RPMI8226 (cell line): Measurements from ENCODE around the gene REPS2.
A peak's percentile ranks its signal among the peaks of the same experiment; 100 is the strongest.
"Not testable (repeated sequence)": the region's sequence is repeated elsewhere in the genome, so short reads cannot be mapped to it uniquely, and the experiment has no call there.

ENCODE experiments used
- DNase-seq: peaks from one replicate; pipeline ENCODE4 v3.0.0-alpha.2; 2015

The REPS2 gene

DNA sequence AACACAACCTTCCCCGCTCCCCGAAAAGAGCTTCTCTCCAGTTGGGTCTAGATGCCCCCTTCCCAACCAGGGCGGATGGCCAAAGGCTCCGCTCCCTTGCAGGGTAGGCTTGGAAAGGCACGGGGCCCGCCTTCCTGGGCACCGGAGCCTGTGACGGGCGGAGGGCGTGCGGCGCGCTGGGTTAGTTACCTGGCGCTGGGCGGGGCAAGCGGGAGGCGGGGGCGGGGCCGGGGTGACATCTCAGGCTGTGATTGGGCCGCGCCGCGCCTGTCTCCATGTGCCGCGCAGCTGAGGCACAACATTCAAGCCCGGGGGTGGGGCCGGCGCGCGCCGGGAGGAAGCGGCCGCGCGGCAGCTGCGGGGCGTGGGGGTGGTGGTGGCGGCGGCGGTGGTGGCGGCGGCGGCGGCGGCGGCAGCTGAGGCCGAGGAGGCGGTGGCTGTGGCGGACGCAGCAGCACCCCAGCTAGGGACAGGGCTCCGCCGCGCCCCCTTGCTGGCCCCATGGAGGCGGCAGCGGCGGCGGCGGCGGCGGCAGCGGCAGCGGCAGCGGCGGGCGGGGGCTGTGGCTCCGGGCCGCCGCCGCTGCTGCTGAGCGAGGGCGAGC lies at the start of gene REPS2:
Gene REPS2, plus strand, starts transcription at position 298 of the 604 bp plus-strand sequence. Its CDS starts 204 bp downstream, at position 502.
- DNase-seq, result peak; percentile 95

DNA sequence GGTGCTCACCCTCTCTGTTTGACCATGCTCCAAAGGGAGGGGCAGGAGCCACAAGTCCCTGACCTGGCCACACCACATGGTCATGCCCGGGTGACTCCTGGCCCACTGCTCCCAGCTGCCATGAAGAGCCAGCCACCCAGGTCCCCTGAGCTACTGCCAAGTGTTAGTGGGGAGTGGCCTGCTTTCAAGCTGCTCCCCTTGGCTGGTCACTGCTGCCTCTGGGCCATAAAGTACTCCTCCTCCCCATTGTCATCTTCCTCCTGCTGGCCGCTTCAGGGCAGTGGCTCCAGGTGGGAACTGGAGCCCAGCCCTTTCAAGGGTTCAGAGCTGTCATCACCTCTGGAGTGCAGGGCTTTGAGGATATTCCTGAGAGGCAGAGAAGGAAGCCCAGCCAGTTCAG lies 49.0 kb upstream of the REPS2 start:
- DNase-seq, result peak; percentile 60

DNA sequence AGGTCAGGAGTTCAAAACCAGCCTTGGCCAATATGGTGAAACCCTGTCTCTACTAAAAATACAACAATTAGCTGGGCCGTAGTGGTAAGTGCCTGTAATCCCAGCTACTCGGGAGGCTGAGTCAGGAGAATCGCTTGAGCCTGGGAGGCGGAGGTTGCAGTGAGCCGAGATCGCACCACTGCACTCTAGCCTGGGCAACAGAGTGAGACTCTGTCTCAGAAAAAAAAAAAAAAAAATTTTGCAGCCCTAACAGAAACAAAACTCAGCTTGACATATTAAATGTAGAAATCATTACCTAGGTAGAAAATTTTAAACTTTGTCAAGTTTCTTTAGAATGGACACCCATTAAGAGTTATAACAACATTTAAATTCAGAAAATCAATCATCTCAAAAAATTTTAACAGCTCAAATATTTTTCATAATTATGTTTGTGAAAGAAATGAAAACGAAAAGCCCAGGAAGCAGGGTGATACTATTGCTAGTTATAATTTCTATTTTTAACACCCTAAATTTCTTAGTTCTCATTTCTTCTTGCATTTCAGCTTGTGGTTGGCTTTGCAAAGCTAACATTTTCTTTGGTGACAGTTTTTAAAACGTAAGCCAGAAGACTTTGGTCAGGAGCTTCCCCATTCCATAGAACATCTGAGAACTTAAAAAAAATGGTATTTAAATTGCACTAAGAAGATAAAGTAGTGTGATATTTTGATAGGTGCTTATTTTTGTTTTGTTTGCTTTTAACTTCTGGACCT lies 43.0 kb upstream of the REPS2 start:
- peak; percentile 63 for DNase-seq

DNA sequence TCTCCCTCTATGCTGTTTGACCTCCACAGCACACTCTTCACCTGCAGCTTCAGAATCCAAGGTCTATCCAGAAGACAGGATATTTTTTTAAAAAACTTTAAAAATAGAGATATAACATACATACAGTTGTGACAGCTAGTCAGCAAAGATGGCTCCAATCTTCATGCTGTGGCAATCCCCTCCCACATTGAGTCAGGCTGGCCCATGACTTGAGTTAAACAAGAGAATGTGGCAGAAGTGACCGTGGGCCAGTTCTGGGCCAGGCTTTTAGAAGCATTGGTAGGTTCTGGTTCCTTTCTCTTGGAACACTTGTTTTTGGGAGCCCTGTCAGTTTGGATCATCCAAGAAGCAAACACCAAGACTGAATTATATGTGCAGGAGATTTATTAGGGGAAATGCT lies 36.1 kb upstream of the REPS2 start:
- DNase-seq, result no peak

DNA sequence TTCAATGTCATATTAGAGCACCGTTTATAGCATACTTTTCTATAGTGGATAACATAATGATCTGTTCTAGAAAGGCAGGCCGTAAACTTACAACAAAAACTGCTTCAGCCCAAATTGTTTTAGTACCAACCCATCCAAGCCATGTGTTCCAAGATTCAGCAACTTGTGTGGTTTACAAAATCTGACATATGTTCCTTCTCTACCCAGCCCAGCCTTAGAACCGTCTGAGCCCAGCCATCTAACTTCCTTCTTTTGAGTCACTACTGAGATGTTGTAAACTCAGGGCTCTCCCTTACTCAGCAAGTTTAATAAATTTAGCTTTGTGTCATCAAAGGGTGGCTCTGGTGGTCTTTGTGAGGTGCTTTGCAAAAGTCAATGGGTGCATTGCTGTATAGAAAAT lies 32.4 kb upstream of the REPS2 start:
- DNase-seq, result peak; percentile 57

DNA sequence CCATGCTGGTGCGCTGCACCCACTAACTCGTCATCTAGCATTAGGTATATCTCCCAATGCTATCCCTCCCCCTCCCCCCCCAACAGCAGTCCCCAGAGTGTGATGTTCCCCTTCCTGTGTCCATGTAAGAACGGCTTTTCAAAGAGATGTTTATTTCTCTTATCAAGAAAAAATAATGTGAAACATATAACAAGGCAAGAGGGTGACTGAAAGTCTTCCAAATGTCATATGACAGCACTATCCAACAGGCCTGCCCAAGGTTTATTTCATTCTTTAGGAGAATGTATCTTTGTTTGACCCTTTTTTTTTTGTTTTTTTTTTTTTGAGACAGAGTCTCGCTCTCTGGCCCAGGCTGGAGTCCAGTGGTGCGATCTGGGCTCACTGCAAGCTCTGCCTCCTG lies 29.9 kb upstream of the REPS2 start:
- no peak for DNase-seq

DNA sequence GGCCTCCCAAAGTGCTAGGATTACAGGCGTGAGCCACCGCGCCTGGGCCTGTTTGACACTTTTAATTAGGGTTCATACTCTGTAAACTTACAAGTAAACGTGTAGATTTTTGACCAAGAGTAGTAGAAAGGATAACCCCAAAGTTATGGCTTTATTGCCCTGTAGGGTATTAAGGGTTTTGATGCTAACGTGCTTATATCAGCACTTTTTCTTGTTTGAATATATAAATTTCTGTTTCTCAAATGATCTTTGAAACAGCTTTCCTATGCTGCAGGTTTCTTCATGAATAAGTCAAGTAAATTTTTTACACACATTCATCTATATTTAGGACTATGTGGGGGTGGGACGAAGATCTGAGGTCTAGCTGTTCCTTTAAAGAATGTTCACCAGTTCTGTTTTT lies 29.3 kb upstream of the REPS2 start:
- no peak for DNase-seq

DNA sequence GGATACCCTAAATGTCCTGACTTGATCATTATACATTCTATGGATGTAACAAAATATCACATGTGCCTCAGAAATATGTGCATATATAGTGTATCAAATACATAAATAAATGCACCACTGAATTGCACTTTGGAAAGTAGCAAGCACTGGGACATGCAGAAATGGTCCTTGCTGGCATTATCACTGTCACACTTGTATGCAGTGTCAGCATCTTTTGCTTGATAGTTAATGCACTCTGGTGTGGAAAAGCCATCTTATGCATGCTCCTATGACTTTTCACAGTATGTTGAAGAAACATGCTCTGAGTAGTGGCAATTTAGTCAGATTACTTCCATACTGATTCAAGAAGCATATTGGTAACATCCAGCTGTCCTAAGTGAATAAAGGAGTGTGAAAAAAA lies 27.5 kb upstream of the REPS2 start:
- DNase-seq, result peak; percentile 20

DNA sequence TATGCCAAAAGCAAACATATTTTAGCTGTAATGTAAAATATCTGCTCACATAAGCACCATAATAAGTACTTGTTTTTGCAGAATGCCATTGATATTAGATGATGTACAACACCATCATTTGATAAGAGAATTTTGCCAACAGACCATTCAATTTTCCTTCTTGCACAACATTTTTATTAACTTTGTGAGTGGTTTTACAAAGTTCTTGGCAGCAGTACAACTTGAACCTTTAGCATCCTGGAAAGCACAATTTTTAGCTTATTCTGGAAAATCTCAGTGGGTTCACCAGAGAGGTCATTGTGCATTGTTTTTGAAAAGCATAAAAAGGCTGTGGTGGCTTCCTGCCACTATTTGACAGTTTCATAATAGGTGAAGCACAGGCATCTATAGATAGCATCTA lies 26.4 kb upstream of the REPS2 start:
- DNase-seq, result peak; percentile 73

DNA sequence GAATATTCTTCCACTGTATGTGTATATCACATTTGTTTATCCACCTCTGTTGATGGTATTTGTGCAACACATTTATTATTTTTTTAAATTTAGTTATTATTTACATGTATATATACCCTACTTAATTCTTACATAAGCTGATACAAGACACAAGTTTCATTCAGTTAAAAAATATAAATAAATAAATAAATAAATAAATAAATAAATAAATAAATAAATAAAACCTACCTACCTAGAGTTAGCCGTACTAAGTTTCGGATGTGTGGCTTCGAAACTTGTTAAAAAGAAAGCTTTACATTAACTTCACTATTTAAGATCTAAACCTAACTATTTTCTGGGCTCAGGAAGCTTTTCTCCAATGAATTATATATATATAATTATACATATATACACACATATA lies 23.3 kb upstream of the REPS2 start:
- no peak for DNase-seq

DNA sequence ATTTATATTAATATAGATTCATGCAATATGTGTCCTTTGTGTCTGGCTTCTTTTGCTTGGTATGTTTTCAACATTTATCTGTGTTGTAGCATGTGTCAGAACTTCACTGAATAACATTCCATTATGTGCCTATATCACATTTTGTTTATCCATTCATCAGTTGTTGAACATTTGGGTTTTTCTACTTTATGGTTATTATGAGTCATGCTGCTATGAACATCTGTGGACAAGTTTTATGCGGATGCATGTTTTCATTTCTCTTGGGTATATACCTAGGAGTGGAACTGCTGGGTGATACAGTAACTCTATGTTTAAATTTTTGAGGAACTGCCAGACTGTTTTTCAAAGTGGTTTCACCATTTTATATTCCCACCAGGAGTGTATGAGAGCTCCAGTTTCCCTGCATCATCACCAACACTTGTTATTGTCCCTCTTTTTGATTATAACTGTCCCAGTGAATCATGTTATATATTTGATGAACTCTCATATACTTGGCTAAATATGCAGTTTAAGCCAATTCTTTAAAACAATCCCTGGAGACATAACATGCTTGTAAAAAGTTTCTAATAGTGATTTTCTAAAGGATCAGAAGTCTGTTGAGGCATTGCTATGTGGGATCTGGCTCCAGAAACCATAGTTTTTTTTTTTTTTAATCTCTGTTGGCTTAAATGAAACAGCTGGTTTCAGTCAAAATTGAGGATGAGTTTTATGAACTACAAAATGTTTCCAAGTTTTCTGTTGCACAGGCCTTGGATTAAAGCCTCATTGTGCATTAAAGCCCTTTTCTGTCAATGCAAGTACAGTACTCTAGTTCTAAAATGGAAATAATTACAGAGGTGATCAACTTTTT lies 21.6 kb upstream of the REPS2 start:
- DNase-seq, result no peak

DNA sequence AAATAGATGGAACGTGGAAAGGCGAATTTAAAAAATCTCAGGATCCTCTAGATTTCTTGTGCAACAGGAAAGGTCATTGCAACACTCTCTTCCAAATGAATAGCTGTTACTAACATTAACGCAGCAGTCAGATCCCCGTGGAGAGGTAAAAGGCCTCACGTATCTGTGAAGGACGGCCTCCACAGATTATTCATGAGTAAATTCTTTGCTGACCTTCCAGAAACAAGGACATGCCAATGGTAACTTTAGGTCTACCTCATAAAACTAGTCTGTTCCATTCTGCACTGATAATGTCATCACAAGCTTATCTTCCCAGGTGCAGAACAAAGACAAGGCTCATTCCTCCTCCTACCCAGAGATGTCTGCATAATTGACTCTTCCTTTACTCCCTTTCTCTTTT lies 16.1 kb upstream of the REPS2 start:
- DNase-seq, result no peak

DNA sequence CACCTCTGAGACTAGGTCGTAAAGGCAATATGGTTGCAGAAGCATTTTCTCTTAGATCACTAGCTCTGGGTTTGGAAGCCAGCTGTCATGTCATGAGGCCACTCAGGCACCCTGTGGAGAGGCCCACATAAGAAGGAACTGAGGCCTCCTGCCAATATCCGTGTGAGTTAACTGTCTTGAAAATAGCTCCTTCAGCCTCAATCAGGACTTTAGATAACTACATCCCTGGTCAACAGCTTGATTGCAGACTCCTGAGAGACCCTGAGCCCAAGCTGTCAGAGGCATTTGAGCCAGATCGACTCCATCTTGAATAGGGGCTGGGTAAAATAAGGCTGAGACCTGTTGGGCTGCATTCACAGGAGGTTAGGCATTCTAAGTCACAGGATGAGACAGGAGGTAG lies 15.1 kb upstream of the REPS2 start:
- DNase-seq, result peak; percentile 25

DNA sequence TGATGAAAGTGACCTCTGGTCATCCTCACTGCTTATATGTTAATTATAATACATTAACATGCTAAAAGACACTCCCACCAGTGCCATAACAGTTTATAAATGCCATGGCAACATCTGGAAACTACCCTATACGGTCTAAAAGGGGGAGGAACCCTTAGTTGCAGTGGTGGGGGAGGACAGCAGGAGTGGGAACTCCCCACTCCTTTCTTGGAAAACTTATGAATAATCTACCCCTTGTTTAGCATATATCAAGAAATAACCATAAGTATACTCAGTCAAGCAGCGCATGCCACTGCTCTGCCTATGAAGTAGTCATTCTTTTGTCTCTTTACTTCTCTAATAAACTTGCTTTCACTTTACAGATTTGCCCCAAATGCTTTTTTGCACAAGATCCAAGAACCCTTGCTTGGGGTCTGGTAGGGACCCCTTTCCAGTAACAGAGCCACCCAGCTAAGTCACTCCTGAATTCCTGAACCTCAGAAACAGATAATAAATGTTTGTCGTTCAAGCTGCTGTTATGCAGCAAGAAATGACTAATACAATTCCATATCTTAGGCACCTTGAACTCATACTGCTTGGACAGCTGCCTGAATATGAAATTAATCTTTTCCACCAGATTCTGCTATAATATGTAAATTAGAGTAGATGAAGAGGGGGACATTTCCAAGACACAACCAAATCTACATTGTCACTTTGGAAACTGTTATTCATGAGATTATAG lies 14.4 kb upstream of the REPS2 start:
- no peak for DNase-seq

DNA sequence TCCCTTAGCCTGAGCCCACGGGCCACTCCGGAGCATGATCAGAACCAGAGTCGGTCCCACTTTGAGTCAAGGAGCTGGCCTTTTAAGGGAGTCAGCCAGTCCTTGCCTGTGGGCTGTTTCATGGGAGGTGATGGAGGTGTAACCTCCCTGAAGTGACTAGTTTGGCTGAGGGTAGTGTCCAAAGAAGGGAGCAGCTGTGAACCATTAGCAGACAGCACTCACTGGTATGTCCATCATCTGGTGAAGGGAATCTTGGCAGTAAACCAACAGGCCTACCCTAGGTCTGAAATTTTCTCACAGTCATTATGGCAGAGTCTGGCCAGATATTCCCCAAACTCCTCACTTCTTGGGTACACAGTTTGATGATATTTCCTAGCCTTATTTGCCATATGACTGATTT lies 12.3 kb upstream of the REPS2 start:
- peak; percentile 42 for DNase-seq

DNA sequence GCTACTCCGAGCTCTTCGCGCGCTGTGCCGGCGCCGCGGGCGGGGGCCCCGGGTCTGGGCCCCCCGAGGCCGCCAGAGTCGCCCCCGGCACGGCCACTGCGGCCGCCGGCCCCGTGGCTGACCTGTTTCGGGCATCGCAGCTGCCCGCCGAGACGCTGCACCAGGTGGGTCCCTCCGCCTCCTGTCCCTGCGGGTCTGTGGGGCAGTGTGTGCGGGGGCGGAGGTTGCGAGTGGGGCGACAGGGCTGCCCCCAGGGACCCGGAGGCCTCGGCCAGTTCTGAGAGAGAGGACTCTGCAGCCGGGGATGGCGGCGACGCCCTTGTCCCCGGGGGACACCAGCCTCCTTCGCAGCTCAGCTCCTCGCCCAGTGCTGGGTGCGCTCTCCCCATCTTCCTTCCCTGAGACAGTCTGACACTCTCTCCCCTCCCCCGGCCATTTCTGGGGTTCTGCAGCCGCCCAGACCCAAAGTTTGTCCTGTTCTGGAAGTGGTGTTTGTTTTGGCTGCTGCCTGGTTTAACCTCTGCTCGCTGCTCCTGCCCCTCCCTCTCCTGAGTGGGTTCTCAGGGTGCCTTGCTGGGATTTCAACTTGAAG lies 609 bp downstream of the REPS2 start:
- DNase-seq, result peak; percentile 45

DNA sequence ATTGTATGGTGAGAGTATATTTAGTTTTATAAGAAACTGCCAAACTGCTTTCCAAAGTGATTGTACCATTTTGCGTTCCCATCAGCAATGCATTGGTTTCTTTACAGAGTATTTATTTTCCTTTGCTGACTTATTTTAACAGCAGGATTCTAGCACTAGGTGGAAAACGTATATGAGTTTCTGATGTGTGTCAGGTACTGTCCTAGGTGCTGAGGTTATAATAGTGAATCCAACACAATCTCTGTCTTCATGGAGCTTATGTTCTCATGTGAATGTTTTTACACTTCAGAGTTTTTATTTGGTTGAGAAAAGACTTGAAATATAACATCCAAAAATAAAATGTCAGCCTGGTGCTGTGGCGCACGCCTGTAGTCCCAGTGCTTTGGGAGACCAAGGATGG lies 4.0 kb downstream of the REPS2 start:
- DNase-seq, result no peak

DNA sequence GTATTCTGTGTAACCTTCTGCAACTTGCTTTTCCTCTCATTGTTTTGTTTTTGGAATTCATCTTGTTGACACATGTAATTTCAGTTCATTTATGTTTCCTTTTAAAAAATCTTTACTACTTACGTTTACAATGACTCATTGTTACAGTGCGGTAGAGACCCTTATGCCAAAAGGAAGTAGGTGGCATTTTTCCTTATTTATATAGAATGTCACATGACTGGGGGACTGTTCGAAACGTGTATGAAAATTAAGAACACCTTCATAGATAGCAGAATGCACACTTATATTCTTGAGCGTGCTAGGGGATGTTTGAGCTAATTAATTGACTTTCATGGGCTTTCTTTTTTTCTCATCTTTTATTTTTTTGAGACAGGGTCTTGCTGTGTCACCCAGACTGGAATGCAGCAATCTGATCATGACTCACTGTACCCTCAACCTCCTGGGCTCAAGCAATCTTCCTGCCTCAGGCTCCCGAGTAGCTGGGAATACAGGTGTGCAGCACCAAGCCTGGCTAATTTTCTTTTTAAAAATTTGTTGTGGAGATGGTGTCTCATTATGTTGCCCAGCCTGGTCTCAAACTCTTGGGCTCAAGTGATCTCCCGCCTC lies 7.3 kb downstream of the REPS2 start:
- DNase-seq, result no peak

DNA sequence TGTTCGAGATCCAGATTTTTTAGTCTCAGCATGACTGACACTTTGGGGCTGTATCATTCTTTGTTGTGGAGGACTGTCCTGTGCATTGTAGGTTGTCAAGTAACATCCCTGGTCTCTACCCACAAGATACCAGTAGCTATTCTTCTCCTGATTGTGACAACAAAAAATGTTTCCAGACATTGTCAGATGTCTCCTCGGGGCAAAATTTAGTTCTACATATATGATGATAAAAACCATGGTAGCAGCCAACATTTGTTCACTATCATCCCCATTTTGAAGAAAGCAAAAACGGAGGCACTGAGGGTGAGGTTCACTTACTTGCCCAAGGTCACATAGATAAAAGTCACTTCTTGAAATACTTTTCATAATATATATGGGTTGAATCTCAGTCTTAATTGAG lies 11.3 kb downstream of the REPS2 start:
- no peak for DNase-seq

DNA sequence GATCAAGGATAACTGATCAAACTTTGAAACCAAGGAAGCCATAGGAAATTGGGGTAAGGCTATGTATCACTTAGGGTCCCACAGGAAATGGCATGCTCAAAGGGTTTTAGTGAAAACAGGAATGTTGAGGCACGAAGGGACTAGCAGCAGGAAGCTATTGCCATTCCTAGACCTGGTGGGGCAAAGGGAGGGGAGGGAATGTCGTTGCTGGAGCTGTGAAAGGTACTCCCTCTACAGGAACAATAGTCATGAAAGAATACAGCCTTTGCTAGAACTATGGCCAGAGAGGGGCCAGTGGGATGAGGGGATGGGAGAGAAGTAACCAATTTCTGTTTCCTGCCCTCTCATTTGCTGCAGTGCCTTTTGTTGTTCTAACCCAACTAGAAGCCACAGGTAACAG lies 11.9 kb downstream of the REPS2 start:
- DNase-seq, result no peak

DNA sequence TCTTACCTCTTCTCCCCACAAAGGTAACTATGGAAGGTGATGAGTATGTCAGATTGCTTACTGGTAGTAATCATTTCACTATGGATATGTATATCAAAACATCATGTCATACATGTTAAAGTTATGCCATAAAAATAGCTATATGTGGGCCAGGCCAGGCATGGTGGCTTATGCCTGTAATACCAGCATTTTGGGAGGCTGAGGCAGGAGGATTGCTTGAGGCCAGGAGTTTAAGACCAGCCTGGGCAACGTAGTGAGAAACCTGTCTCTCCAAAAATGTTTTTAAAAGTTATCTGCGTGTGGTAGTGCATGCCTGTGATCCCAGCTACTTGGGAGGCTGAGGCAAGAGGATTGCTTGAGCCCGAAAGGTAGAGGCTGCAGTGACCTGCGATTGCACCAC lies 16.2 kb downstream of the REPS2 start:
- DNase-seq, result not testable (repeated sequence)

DNA sequence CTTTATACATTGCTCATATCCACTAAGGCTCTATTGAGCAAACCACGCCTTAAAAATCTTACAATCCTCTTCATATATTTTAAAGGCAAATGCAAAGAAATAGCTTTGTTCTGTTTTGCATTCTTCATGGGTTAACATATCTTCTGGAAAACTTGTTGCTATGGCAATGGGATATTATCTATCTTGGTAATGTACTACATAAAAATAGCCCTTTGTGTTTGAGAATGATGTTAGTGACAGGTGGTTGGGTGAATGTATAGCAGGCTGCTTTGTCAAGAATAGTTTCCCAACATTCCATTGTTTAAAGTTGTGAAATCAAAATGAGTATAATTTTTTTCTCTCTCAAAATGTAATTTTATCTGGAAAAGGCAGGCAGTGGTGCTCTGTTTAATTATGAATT lies 16.8 kb downstream of the REPS2 start:
- DNase-seq, result no peak
